Activated CD4-positive, alpha-beta T cell treated with anti-CD3 and anti-CD28 coated beads for 24 hours (primary cell): ENCODE data around the gene UCHL5.

ENCODE experiments used
- DNase-seq, 2 donors: peaks; one replicate each; pipeline ENCODE4 v3.0.0-alpha.2; 2020; ENCODE audit warnings: low read depth in 2 of 2

The UCHL5 gene

DNA sequence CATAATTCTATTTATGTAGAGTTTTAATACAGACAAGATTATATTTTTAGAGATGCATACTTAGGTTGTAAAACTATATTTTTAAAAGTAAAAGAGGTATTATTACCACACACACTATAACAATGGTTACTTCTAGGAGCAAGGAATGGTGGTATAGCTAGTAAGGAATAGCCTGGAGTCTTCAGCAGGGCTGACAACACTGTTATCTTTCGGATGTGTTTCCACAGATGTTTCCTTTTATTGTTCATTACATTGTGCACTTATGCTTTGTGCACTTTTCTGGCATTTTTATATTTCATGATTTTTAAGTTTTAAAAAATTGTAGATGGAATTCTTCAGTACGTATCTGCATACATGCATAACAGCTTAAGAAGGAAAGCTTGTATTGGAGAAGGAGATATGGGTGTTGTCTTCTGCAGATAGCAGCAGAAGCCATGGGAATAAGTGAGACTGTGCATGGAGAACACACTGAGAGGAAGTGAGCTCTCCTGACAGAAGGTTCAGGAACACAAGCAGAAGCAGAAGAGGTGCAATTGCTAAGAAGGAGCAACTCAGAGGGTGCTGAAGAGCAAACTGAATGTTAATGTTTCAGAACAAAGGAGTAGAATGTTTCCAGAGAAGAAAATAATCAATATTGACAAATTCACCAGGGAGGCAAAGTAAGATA is 91.8 kb downstream of the UCHL5 start:
- no peak for DNase-seq

DNA sequence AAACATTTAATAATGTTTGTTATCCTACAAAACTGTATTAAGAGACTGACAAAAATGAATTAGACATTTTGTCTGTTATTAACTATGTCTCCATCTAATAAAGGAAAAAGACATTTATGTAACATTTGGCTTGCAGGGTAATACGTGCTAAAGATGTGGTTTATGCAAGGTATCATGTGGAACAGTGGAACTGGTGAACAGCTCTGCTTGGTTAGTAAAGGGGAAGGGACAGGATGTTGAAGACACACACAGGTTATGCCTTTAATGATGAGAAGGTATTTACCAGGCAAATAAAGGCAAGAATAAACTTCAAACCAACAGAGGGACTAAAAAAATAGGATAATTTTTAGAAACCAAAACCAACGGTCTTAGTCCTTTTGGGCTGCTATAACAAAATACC is 93.1 kb downstream of the UCHL5 start:
- DNase-seq = no peak

DNA sequence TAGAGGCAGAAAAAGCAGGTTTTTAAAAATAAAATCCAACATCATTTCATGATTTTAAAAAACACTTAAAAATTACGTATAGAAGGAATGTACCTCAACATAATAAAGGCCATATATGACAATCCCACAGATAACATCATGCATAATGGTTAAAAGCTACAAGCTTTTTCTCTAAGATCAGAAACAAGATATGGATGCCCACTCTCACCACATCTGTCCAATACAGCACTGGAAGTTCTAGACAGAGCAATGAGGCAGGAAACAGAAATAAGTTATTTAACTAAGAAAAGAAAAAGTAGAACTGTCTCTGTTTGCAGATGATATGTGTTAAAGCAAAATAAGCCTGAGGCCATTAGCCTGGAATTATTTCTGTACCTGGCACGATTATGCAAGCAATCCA is 96.3 kb downstream of the UCHL5 start:
- no peak for DNase-seq
